ENCODE results near the gene ASPRV1.

The ASPRV1 gene

GRCh38 chr2:69988086-69988635 lies 26.7 kb upstream of the ASPRV1 start:
- no peak for DNase-seq

GRCh38 chr2:69986691-69987090 lies 25.3 kb upstream of the ASPRV1 start:
- no peak for DNase-seq

- no peak for DNase-seq
Observed at GRCh38 chr2:69985688-69986087, 24.3 kb upstream of the ASPRV1 start.

GRCh38 chr2:69985216-69985615 lies 23.8 kb upstream of the ASPRV1 start:
- no peak for DNase-seq

GRCh38 chr2:69983392-69983966 lies 22.0 kb upstream of the ASPRV1 start:
- DNase-seq = no peak

- DNase-seq = no peak
Observed at GRCh38 chr2:69979902-69980807, 18.7 kb upstream of the ASPRV1 start.

- no peak for DNase-seq
Observed at GRCh38 chr2:69977906-69978482, 16.6 kb upstream of the ASPRV1 start.

GRCh38 chr2:69977186-69977585 lies 15.8 kb upstream of the ASPRV1 start:
- DNase-seq = no peak

- DNase-seq = no peak
Observed at GRCh38 chr2:69975853-69976462, 14.5 kb upstream of the ASPRV1 start.

GRCh38 chr2:69975136-69975852 lies 13.9 kb upstream of the ASPRV1 start:
- no peak for DNase-seq

- DNase-seq = no peak
Observed at GRCh38 chr2:69973335-69973735, 11.9 kb upstream of the ASPRV1 start.

GRCh38 chr2:69972822-69973221 lies 11.4 kb upstream of the ASPRV1 start:
- DNase-seq = no peak

GRCh38 chr2:69969991-69970390 lies 8.6 kb upstream of the ASPRV1 start:
- no peak for DNase-seq

GRCh38 chr2:69969126-69969983 lies 7.9 kb upstream of the ASPRV1 start:
- DNase-seq = no peak

- DNase-seq = no peak
Observed at GRCh38 chr2:69968609-69969008, 7.2 kb upstream of the ASPRV1 start.

GRCh38 chr2:69966496-69966895 lies 5.1 kb upstream of the ASPRV1 start:
- no peak for DNase-seq

- DNase-seq = no peak
Observed at GRCh38 chr2:69965756-69966445, 4.5 kb upstream of the ASPRV1 start.

- no peak for DNase-seq
Observed at GRCh38 chr2:69964353-69964841, 3.0 kb upstream of the ASPRV1 start.

- no peak for DNase-seq
Observed at GRCh38 chr2:69962986-69963730, 1.7 kb upstream of the ASPRV1 start.

GRCh38 chr2:69960821-69961220 lies 610 bp downstream of the ASPRV1 start:
- no peak for DNase-seq
